Fibroblast of mammary gland (primary cell): ENCODE data around the gene CST2.
A peak's percentile ranks its signal among the peaks of the same experiment; 100 is the strongest.
"Not testable (repeated sequence)": the region's sequence is repeated elsewhere in the genome, so short reads cannot be mapped to it uniquely, and the experiment has no call there.

Source experiments
- DNase-seq: peaks from one replicate; pipeline ENCODE4 v3.0.0-alpha.2; 2010; ENCODE audit warnings: low read depth
- H3K4me3 ChIP-seq: 2 replicates; pipeline ENCODE4 v1.5.1; 2011; ENCODE audit warnings: low read depth, mild to moderate bottlenecking, low read length, moderate library complexity; ENCODE audit not compliant: control insufficient read depth
- CTCF ChIP-seq: conservative IDR thresholded peaks from 2 replicates; pipeline ENCODE4 v1.5.1; 2011; ENCODE audit warnings: low read depth, low read length, inconsistent platforms; ENCODE audit not compliant: control insufficient read depth, insufficient read depth

Gene CST2

GRCh38 chr20:23841693-23842092 is 15.2 kb upstream of the CST2 start:
- no peak overlapping the region for H3K4me3 ChIP-seq
- DNase-seq, result no peak
- TF ChIP-seq CTCF, result no peak

- H3K4me3 ChIP-seq, result no peak overlapping the region
- no peak for DNase-seq
- no peak for TF ChIP-seq CTCF
These were observed 9.2 kb upstream of the CST2 start for GRCh38 chr20:23835716-23836115.

- peak; percentile 33 for DNase-seq
- TF ChIP-seq CTCF, result no peak
- no peak overlapping the region for H3K4me3 ChIP-seq
These were observed 6.4 kb upstream of the CST2 start for GRCh38 chr20:23832775-23833513.

- H3K4me3 ChIP-seq, result not testable (repeated sequence)
- DNase-seq, result peak; percentile 62
These were observed 5.4 kb upstream of the CST2 start for GRCh38 chr20:23831961-23832360.

DNA sequence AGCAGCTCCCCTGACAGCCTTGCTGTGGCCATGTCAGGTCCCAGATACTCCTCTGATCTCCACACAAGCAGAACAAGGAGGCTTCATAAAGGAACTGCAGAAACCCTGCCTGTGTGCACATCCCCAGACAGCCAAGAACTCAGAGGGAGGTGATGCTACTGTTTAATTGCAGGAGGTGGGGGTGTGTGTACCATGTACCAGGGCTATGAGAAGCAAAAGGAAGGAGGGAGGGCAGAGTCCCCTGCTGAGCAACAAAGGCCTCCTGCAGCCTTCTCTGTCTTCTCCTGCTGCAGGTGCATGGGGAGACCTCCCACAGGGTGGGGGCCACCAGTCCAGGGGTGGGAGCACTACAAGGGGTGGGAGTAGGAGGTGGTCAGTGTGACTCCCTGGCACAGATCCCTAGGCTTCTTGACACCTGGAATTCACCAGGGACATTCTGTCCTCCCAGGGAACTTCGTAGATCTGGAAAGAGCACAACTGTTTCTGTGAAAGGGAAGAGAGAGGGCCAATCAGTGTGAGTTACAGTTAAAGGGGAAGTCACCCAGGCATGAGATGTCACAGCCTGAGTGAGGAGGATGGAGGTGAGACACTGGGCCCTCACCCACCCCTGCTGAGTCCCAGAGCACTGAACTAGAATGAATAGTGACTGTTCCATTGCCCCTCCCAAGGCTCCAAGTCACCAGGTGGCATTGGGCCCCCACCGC is 2.8 kb downstream of the CST2 start:
- DNase-seq, result no peak
- no peak overlapping the region for H3K4me3 ChIP-seq
- TF ChIP-seq CTCF, result no peak

DNA sequence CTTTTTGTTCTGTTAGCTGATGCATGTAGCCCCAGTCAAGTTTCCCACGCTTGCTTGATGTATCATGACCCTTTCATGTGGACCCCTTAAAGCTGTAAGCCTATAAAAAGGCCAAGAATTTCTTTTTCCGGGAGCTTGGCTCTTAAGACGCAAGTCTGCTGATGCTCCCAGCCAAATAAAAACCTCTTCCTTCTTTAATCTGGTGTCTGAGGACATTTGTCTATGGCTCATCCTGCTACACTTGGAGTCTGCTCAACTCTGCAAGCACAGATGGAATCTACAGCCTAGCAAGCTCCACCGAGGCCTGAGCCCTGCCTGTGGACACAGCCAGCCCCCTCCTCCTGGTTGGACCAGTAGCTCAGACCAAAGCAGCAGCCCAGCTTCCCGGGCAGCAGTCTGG is 3.4 kb downstream of the CST2 start:
- TF ChIP-seq CTCF, result no peak
- H3K4me3 ChIP-seq, result no peak overlapping the region
- DNase-seq, result peak; percentile 4

GRCh38 chr20:23820493-23820892 is 6.0 kb downstream of the CST2 start:
- no peak for TF ChIP-seq CTCF

GRCh38 chr20:23811559-23811958 is 15.0 kb downstream of the CST2 start:
- H3K4me3 ChIP-seq, DNase-seq: not testable (repeated sequence)

More at GRCh38 chr20:23820493-23820892, 6.0 kb downstream of the CST2 start:
- H3K4me3 ChIP-seq, result no peak overlapping the region
- DNase-seq, result peak; percentile 73

- not testable (repeated sequence) for H3K4me3 ChIP-seq, DNase-seq
These were observed 16.2 kb downstream of the CST2 start for GRCh38 chr20:23810349-23810748.
